HFF-Myc (cell line): Measurements from ENCODE around the gene SAMD13.
A peak's percentile ranks its signal among the peaks of the same experiment; 100 is the strongest.

Experiments
- DNase-seq: peaks from one replicate; pipeline ENCODE4 v3.0.0-alpha.2; 2011; ENCODE audit warnings: low read depth; ENCODE audit errors: extremely low read depth
- H3K4me3 ChIP-seq: replicated peaks from 2 replicates; pipeline ENCODE4 v1.5.1; 2011; ENCODE audit warnings: low read depth, mild to moderate bottlenecking, control low read depth, low read length
- CTCF ChIP-seq: IDR thresholded peaks from 2 replicates; pipeline ENCODE4 v1.5.1; 2012; ENCODE audit warnings: mild to moderate bottlenecking, low read depth, low read length, control low read depth; ENCODE audit errors: missing control alignments

The SAMD13 gene, protein sequence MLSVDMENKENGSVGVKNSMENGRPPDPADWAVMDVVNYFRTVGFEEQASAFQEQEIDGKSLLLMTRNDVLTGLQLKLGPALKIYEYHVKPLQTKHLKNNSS

GRCh38 chr1:84301004-84301784 lies at the start of gene SAMD13:
Gene SAMD13, plus strand, starts transcription at chr1:84301708. Its CDS starts 1,527 bp downstream, at chr1:84303235.
- TF ChIP-seq CTCF = no peak
- peak; percentile 77 for DNase-seq
- H3K4me3 ChIP-seq = peak within 1 kb of the TSS; percentile 29; the same call in 1 of the 2 replicates

- H3K4me3 ChIP-seq = no peak overlapping the region
- TF ChIP-seq CTCF = no peak
- DNase-seq = no peak
Measured at GRCh38 chr1:84253036-84253435, 48.5 kb upstream of the SAMD13 start.

GRCh38 chr1:84253891-84254290 lies 47.6 kb upstream of the SAMD13 start:
- H3K4me3 ChIP-seq = no peak overlapping the region
- TF ChIP-seq CTCF = no peak
- DNase-seq = peak; percentile 16

- DNase-seq = no peak
- no peak overlapping the region for H3K4me3 ChIP-seq
- no peak for TF ChIP-seq CTCF
Measured at GRCh38 chr1:84254703-84255238, 46.7 kb upstream of the SAMD13 start.

DNA sequence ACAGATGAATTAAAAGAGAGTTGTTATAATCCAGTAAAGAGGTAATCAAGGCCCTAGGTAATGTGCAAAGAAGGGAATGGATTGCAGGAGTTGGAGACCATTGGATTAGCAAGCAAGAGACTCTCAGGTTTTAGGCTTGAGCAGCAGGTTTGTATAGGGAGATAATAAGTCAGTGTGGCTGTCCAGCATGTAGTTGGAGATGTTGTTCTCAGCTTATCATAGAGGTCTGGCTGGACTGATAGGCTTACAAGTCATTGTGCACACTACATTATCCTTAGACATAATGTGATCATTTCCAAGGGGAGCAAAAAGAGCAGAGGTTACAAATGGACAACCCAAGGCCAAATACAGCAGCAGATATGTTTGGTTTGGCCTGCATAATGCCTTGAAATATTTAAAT lies 45.9 kb upstream of the SAMD13 start:
- H3K4me3 ChIP-seq = no peak overlapping the region
- no peak for DNase-seq
- TF ChIP-seq CTCF = no peak

- DNase-seq = no peak
- no peak for TF ChIP-seq CTCF
Measured at GRCh38 chr1:84257617-84258016, 43.9 kb upstream of the SAMD13 start.

More at GRCh38 chr1:84257617-84258016, 43.9 kb upstream of the SAMD13 start:
- no peak overlapping the region for H3K4me3 ChIP-seq
